ENCODE results near the gene FHDC1. TPM values are rescaled to one million over a fixed set of nuclear protein-coding genes. Genes with fewer than 3 reads are reported as not detected.

Gene FHDC1
- total RNA-seq, 1 experiment from 2014 or later: 6.0 TPM

DNA sequence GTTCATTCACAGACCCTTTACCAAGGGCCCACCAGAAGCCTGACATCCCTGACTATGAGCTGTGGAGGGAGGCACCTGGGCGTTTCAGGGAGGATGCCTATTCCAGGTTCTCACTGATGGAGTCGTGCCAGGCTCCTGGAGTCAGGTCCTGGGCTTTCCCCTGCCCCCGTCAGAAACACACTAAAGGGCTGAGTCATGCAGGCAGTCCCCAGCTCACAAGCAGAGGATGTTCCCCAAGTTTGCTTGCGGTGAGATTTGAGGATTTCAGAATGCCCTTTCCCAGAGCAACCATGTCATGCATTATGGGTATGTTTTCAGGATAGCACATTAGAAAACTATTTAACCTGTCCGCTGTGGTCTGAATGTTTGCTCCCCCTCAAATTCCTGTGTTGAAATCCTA, 45.2 kb downstream of the FHDC1 start:
- Mint-ChIP-seq H3K4me3 (ENCODE audit: low read depth, unreplicated experiment) (no peak overlapping the region), H3K27me3 (ENCODE audit: unreplicated experiment) (no peaks in the 10 kb centered on the region), H3K36me3 (ENCODE audit: insufficient read depth, unreplicated experiment) (no peaks in the 10 kb centered on the region), H3K4me1 (ENCODE audit: low read depth, unreplicated experiment) (no peaks in the 10 kb centered on the region), H3K27ac (ENCODE audit: unreplicated experiment) (no peak overlapping the region), H3K9me3 (ENCODE audit: low read depth, unreplicated experiment) (no peaks in the 10 kb centered on the region)
- intact Hi-C loops (cut with micrococcal nuclease; ENCODE audit: unreplicated experiment): no loop called here
- CTCF ChIA-PET: no interaction called here
- no TSS peak for BruUV-seq (replicated peaks)
- TF ChIP-seq, protein P1, sequence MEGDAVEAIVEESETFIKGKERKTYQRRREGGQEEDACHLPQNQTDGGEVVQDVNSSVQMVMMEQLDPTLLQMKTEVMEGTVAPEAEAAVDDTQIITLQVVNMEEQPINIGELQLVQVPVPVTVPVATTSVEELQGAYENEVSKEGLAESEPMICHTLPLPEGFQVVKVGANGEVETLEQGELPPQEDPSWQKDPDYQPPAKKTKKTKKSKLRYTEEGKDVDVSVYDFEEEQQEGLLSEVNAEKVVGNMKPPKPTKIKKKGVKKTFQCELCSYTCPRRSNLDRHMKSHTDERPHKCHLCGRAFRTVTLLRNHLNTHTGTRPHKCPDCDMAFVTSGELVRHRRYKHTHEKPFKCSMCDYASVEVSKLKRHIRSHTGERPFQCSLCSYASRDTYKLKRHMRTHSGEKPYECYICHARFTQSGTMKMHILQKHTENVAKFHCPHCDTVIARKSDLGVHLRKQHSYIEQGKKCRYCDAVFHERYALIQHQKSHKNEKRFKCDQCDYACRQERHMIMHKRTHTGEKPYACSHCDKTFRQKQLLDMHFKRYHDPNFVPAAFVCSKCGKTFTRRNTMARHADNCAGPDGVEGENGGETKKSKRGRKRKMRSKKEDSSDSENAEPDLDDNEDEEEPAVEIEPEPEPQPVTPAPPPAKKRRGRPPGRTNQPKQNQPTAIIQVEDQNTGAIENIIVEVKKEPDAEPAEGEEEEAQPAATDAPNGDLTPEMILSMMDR (IDR thresholded peaks at IDR 0.05; ENCODE audit: unreplicated experiment): no peak
- no peak for DNase-seq

DNA sequence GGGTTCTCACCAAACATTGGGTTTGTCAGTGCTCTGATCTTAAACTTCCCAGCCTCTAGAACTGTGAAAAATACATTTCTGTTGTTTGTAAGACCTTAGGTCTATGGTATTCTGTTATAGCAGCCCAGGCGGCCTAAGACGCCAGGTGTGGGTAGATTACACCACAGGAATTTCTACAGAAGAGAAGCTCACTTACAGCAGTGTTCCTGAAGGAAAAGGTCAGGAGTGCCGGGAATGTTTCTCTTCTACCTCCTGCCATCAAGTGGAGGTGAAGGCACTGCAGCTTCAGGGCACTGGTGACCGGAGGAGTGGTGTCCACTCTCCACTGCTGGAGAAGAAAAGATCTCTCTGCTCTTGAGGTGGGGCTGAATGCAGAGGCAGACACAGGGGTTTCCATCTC, 45.7 kb downstream of the FHDC1 start:
- H3K27ac Mint-ChIP-seq (ENCODE audit: unreplicated experiment): no peak overlapping the region
- no peaks in the 10 kb centered on the region for H3K9me3 Mint-ChIP-seq (ENCODE audit: low read depth, unreplicated experiment)
- DNase-seq: no peak
- BruUV-seq (replicated peaks): no TSS peak
- H3K4me1 Mint-ChIP-seq (ENCODE audit: low read depth, unreplicated experiment): no peaks in the 10 kb centered on the region
- intact Hi-C loops (cut with micrococcal nuclease; ENCODE audit: unreplicated experiment): no loop called here
- H3K4me3 Mint-ChIP-seq (ENCODE audit: low read depth, unreplicated experiment): no peak overlapping the region
- H3K36me3 Mint-ChIP-seq (ENCODE audit: insufficient read depth, unreplicated experiment): no peaks in the 10 kb centered on the region
- no peaks in the 10 kb centered on the region for H3K27me3 Mint-ChIP-seq (ENCODE audit: unreplicated experiment)
- CTCF ChIA-PET: no interaction called here
- TF ChIP-seq, protein P1 (IDR thresholded peaks at IDR 0.05; ENCODE audit: unreplicated experiment): no peak

DNA sequence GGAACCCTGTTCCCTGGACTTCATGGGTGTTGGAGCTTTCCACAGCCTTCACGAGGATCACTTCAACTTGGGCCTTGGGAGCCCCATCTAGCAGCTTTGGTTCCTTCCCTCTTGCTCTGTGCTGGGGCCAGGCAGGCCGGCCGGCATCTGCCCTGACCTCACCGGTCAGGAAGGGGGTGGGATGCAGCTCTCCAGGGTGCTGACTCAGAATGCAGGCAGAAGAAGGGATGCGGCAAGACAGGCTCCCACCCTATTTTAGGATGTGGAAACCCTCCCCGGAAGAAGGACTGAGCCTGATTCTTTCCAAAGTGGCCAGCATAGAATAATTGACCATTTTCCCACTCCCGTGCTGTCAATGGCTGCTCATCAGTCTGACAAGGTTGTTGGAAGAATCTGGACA, 47.1 kb downstream of the FHDC1 start:
- H3K4me1 Mint-ChIP-seq (ENCODE audit: low read depth, unreplicated experiment): no peaks in the 10 kb centered on the region
- CTCF ChIA-PET: no interaction called here
- no peaks in the 10 kb centered on the region for H3K9me3 Mint-ChIP-seq (ENCODE audit: low read depth, unreplicated experiment)
- BruUV-seq (replicated peaks): no TSS peak
- H3K4me3 Mint-ChIP-seq (ENCODE audit: low read depth, unreplicated experiment): no peak overlapping the region
- H3K27ac Mint-ChIP-seq (ENCODE audit: unreplicated experiment): no peak overlapping the region
- no peaks in the 10 kb centered on the region for H3K27me3 Mint-ChIP-seq (ENCODE audit: unreplicated experiment)
- H3K36me3 Mint-ChIP-seq (ENCODE audit: insufficient read depth, unreplicated experiment): no peaks in the 10 kb centered on the region
- intact Hi-C loops (cut with micrococcal nuclease; ENCODE audit: unreplicated experiment): no loop called here
- TF ChIP-seq, protein P1 (IDR thresholded peaks at IDR 0.05; ENCODE audit: unreplicated experiment): no peak
- DNase-seq: no peak

DNA sequence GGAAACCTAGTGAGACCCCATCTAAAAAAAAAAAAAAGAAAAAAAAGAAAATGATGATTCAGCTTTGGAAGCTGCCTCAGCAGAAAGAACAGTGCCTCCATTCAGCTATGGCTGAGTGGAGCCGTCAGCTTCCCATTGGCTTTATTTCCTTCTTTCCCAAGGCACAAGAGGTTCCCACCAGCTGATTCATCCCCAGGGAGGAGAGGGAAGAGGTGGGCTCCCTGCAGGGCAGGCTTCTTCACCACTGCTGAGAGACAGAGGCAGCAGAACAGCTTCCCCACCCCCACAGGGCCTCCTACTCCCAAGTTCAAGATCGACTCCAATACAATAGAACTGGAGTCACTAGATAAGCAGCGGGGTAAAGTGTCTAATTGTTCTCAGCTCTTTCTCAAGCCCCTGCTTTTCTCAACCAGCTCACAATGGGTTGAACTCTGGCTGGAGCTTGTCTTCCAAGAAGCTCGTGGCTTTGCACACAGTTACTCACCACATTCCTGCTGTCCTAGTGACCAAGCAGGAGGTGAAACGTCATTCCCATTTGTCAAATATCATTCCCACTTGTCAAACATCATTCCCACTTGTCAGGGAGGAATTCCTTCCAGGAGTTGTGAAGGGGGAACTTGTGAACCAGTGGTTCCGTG, 47.8 kb downstream of the FHDC1 start:
- no peak overlapping the region for H3K27ac Mint-ChIP-seq (ENCODE audit: unreplicated experiment)
- TF ChIP-seq, protein P1 (IDR thresholded peaks at IDR 0.05; ENCODE audit: unreplicated experiment): no peak
- H3K27me3 Mint-ChIP-seq (ENCODE audit: unreplicated experiment): no peaks in the 10 kb centered on the region
- no peaks in the 10 kb centered on the region for H3K9me3 Mint-ChIP-seq (ENCODE audit: low read depth, unreplicated experiment)
- intact Hi-C loops (cut with micrococcal nuclease; ENCODE audit: unreplicated experiment): no loop called here
- no peak overlapping the region for H3K4me3 Mint-ChIP-seq (ENCODE audit: low read depth, unreplicated experiment)
- CTCF ChIA-PET: no interaction called here
- no peak for DNase-seq
- H3K4me1 Mint-ChIP-seq (ENCODE audit: low read depth, unreplicated experiment): no peaks in the 10 kb centered on the region
- H3K36me3 Mint-ChIP-seq (ENCODE audit: insufficient read depth, unreplicated experiment): no peaks in the 10 kb centered on the region
- BruUV-seq (replicated peaks): no TSS peak
